Heart left ventricle (tissue), 16 donors: ENCODE measurements around the gene MSLN. TPM values are rescaled to one million over a fixed set of nuclear protein-coding genes. Genes with fewer than 3 reads are reported as not detected.

Experiments
- ATAC-seq, 4 donors: fragments of 200-7000 bp; cut with Tn5 transposase; one replicate each; pipeline ENCODE4 v1.9.1; 2020 to 2022; ENCODE audit warnings: moderate library complexity in 4 of 4, mild to moderate bottlenecking in 3 of 4, moderate number of reproducible peaks in 1 of 4
- DNase-seq, 5 donors: peaks; one replicate each; pipeline ENCODE4 v3.0.0-alpha.2; 2020
- H3K27ac ChIP-seq, 12 donors: fragments of 200-600 bp; sonication (generic) in 4 of 12; one replicate each; pipeline versions ENCODE4 v1.5.0 to v1.8.0; 2016 to 2022; ENCODE audit warnings: mild to moderate bottlenecking in 2 of 12
- H3K27me3 ChIP-seq, 9 donors: fragments of 200-600 bp; sonication (generic) in 2 of 9; one replicate each; pipeline versions ENCODE4 v1.5.1 to v1.8.0; 2016 to 2022; ENCODE audit warnings: mild to moderate bottlenecking in 3 of 9
- H3K36me3 ChIP-seq, 9 donors: fragments of 200-600 bp; sonication (generic) in 2 of 9; one replicate each; pipeline versions ENCODE4 v1.5.0 to v1.8.0; 2018 to 2022; ENCODE audit warnings: mild to moderate bottlenecking in 2 of 9
- H3K4me1 ChIP-seq, 12 donors: fragments of 200-600 bp; sonication (generic) in 4 of 12; one replicate each; pipeline versions ENCODE4 v1.5.0 to v1.8.0; 2016 to 2022; ENCODE audit warnings: mild to moderate bottlenecking in 3 of 12
- H3K4me3 ChIP-seq, 12 donors: fragments of 200-600 bp; sonication (generic) in 4 of 12; one replicate each; pipeline versions ENCODE4 v1.5.0 to v1.8.0; 2017 to 2022; ENCODE audit warnings: mild to moderate bottlenecking in 9 of 12, moderate library complexity in 4 of 12
- H3K9me3 ChIP-seq, 12 donors: fragments of 200-600 bp; sonication (generic) in 4 of 12; one replicate each; pipeline versions ENCODE4 v1.5.0 to v1.8.0; 2016 to 2022; ENCODE audit warnings: mild to moderate bottlenecking in 1 of 12
- POLR2A ChIP-seq, 2 donors: fragments of 450-650 bp; IDR thresholded peaks; one replicate each; pipeline ENCODE4 v1.6.1; 2017; ENCODE audit warnings: antibody characterized with exemption in 2 of 2, mild to moderate bottlenecking in 2 of 2, moderate library complexity in 2 of 2
- WGBS, 4 donors: extraction: QIAGEN DNeasy Blood & Tissue Kit in 2 of 4; methylation state at CpG; one replicate each; pipeline versions ENCODE4 v1.1.5 to v1.1.7; 2013 to 2018; 5-methylcytosine and 5-hydroxymethylcytosine counted together
- intact Hi-C, 10 donors: fragments of 100-400 bp; cut with DNase I; formaldehyde crosslinking; loops; one replicate each; pipeline versions ENCODE4 v1.11.1 to v1.14.2; 2022
- polyA plus RNA-seq, 2 donors: library from polyadenylated mRNA; stranded (reverse); fragments of 200-250 nt; gene quantifications; one replicate each; pipeline ENCODE4 v1.2.3, GENCODE V29; 2013
- total RNA-seq, 9 donors: library from RNA; depleted of rRNA in 2 of 9; stranded (reverse); fragments of >200 nt in 2 of 9; fragmentation: NEBNext Ultra II Directional in 3 of 9; extraction: Animal tissue kit (Norgen Biotek cat#: 25700) in 3 of 9; gene quantifications; one replicate each; pipeline versions ENCODE4 v1.1.0 to v1.2.4, GENCODE V29; 2016 to 2023
- TF ChIP-seq, protein P1 (sequence below), 12 donors: fragments of 200-600 bp; sonication (generic) in 4 of 12; IDR thresholded peaks; one replicate each; pipeline versions ENCODE4 v1.5.0 to v1.8.0; 2018 to 2022; ENCODE audit warnings: antibody characterized with exemption in 12 of 12, mild to moderate bottlenecking in 5 of 12
- donor health status: ischemic (EF 13 %, LVEDD 7.1; RV severe dilation, severe dysfunction).
- donor health status: healthy with polysubstance abuse.
- donor health status: DM: no; HTN: yes; CAD: no.
- donor health status: DM: no; HTN: no; CAD: no.
- donor health status: ischemic (EF 25% LVEDD 6.9; RV normal size, moderate dysfunction).
- donor health status: ischemic (EF 25% LVEDD 5.7; RV mildly dilated, moderate dysfunction).
- donor health status: healthy.
- donor health status: DM: yes; HTN: yes; CAD: no.
- donor health status: ischemic (EF 35%, LVEDD 5.7; RV mildly dilated, moderate dysfunction).
- donor health status: nonischemic (EF 11% LVEDD 7.7; RV severe dilation, severe dysfunction).
- donor health status: DM: yes; HTN: yes; CAD: no.
- donor health status: PGD.
- donor health status: ischemic (EF 29% LVEDD 5.4; RV normal size, mild dysfunction).
- donor health status: nonischemic (EF 23%, LVEDD 6.1; RV moderate dilation, normal function).

MSLN gene
- total and polyA plus RNA-seq, 11 donors: 0.48 to 82.2 (median 0.50) TPM; not detected in 8

DNA sequence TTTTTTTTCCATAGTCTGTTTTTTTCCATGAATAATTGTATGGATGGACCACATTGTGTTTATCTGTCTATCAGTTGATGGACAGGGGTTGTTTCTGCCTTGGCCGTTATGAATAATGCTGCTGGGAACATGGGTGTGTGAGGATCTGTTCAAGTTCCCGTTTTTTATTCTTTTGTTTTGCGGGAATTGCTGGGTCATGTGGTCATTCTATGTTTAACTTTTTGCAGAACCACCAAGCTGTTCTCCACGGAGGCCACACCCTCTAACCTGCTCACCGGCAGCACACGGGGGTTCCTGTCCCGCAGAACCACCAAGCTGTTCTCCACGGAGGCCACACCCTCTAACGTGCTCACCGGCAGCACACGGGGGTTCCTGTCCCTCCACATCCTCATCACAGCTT is 5.9 kb upstream of the MSLN start:
- DNase-seq: peak in 1 of 5 donors; percentile 4
- peak in 2 of 4 donors; percentile 17 to 59 for ATAC-seq
- Histone ChIP-seq H3K36me3 (no peaks in the 10 kb centered on the region), H3K27me3 (peaks cover 0 to 13% (median 0%) of the 10 kb centered on the region in 9 donors), H3K4me1 (peaks cover 0 to 16% (median 0%) of the 10 kb centered on the region in 12 donors), H3K27ac (peak overlapping the region in 1 of 12 donors; percentile 49), H3K4me3 (no peak overlapping the region), H3K9me3 (no peaks in the 10 kb centered on the region)
- 59 to 68% (median 61%) methylated on average over 11 of the region's 11 CpGs for WGBS, 4 donors
- TF ChIP-seq, protein P1, sequence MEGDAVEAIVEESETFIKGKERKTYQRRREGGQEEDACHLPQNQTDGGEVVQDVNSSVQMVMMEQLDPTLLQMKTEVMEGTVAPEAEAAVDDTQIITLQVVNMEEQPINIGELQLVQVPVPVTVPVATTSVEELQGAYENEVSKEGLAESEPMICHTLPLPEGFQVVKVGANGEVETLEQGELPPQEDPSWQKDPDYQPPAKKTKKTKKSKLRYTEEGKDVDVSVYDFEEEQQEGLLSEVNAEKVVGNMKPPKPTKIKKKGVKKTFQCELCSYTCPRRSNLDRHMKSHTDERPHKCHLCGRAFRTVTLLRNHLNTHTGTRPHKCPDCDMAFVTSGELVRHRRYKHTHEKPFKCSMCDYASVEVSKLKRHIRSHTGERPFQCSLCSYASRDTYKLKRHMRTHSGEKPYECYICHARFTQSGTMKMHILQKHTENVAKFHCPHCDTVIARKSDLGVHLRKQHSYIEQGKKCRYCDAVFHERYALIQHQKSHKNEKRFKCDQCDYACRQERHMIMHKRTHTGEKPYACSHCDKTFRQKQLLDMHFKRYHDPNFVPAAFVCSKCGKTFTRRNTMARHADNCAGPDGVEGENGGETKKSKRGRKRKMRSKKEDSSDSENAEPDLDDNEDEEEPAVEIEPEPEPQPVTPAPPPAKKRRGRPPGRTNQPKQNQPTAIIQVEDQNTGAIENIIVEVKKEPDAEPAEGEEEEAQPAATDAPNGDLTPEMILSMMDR (IDR thresholded peaks at IDR 0.05): no peak
- TF ChIP-seq POLR2A (IDR thresholded peaks at IDR 0.05): no peak
- intact Hi-C loops: no loop called here

DNA sequence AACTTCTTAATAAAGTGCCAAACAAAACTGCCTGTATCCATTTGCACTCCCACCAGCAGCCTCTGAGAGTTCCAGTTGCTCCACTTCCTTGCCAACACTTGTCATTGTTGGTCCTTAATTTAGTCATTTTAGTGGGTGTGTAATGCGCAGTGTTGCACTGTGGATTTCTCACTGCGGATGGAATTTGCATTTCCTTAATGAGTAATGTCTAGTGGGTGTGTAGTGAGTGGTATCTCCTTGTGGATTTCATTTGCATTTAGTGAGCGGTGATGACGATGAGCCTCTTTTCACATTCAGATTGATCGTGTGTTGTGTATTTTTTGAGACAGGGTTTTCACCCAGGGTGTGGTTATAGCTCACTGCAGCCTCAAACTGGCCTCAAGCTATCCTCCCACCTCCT is 4.1 kb upstream of the MSLN start:
- intact Hi-C loops: no loop called here
- TF ChIP-seq, protein P1 (IDR thresholded peaks at IDR 0.05): no peak
- no peak for TF ChIP-seq POLR2A (IDR thresholded peaks at IDR 0.05)
- peaks cover 0 to 13% (median 0%) of the 10 kb centered on the region in 9 donors for H3K27me3 ChIP-seq
- DNase-seq (no peak), ATAC-seq (no peak)
- WGBS, 4 donors: 90 to 93% (median 91%) methylated on average over 5 of the region's 5 CpGs
- H3K4me3 ChIP-seq: no peak overlapping the region
- H3K27ac ChIP-seq: no peak overlapping the region
- H3K36me3 ChIP-seq: no peaks in the 10 kb centered on the region
- peaks cover 0 to 16% (median 0%) of the 10 kb centered on the region in 12 donors for H3K4me1 ChIP-seq
- no peaks in the 10 kb centered on the region for H3K9me3 ChIP-seq

DNA sequence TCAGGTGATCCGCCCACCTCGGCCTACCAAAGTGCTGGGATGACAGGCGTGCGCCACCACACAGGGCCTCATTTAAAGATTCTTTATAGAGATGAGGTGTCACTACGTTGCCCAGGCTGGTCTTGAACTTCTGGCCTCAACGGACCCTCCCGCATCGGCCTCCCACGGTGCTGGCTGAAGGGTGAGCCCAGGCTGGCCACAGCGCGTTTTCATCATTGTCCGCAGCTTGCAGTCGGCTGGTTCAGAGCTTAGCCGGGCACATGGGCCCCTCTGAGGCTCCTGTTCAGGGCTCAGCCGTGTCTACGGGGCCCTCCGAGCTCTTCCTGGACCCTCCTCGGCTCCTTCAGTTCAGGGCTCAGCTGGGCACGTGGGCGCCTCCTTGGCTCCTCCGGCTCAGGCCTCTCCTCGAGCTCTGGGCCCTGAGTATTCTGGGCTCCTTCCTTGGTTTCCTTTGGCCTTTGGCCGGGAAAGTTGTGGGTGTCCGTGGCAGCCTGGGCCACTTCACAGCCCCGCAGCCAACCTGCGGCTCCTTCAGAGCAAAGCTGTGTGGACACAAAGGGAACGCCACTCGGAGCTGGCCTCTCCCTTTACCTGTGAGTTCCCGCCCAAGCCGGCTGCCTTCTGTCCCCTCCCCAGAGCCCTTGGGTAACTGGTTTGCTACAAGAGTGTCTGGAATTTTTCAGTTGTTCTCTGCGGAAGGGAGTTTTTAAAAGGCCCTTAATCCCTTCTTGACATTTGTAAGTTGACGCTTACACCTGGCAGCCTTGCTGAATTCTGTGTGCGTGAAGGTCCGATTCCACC is 1.2 kb upstream of the MSLN start:
- H3K27ac ChIP-seq: no peak overlapping the region
- ATAC-seq: no peak
- peak in 1 of 5 donors; percentile 5 for DNase-seq
- H3K4me1 ChIP-seq: peaks cover 0 to 12% (median 0%) of the 10 kb centered on the region in 12 donors
- intact Hi-C loops: no loop called here
- no peak overlapping the region for H3K4me3 ChIP-seq
- no peaks in the 10 kb centered on the region for H3K36me3 ChIP-seq
- 80 to 87% (median 84%) methylated on average over 34 of the region's 34 CpGs for WGBS, 4 donors
- H3K27me3 ChIP-seq: peaks cover 0 to 15% (median 0%) of the 10 kb centered on the region in 9 donors
- TF ChIP-seq POLR2A (IDR thresholded peaks at IDR 0.05): no peak
- TF ChIP-seq, protein P1 (IDR thresholded peaks at IDR 0.05): no peak
- no peaks in the 10 kb centered on the region for H3K9me3 ChIP-seq

DNA sequence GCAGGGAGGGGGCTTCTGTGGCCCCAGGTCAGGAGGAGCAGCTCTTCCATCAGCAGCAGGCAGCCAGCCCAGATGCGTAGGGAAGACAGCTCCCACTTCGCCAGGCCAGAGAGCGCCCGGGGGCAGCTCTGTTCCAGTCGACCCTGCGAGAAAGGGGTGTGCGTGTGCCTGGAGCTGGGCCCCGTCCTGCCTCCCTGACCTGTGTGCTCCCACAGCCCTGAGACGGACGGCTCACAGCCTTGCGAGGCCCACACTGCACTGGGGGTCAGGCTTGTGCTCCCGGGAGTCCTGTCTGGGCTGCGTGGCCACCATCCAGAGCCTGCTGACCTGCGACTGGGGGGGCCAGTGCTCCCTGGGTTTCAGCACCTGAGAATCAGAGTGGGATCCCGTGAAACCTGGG is 469 bp upstream of the MSLN start:
- Histone ChIP-seq H3K4me1 (peaks cover 0 to 6% (median 0%) of the 10 kb centered on the region in 12 donors), H3K4me3 (no peak overlapping the region), H3K36me3 (no peaks in the 10 kb centered on the region), H3K9me3 (no peaks in the 10 kb centered on the region), H3K27me3 (peaks cover 0 to 15% (median 0%) of the 10 kb centered on the region in 9 donors), H3K27ac (no peak overlapping the region)
- ATAC-seq: no peak
- TF ChIP-seq, protein P1 (IDR thresholded peaks at IDR 0.05): no peak
- TF ChIP-seq POLR2A (IDR thresholded peaks at IDR 0.05): no peak
- DNase-seq: no peak
- 62 to 80% (median 68%) methylated on average over 9 to 15 of the region's 15 CpGs for WGBS, 4 donors
- intact Hi-C loops: no loop called here
